ENCODE measurements around the gene WSCD2. TPM values are rescaled to one million over a fixed set of nuclear protein-coding genes. Genes with fewer than 3 reads are reported as not detected.

The WSCD2 gene
- 0.97 TPM for total RNA-seq
- long read RNA-seq, partial matches to known transcripts: 2 of 2 reads
- long read RNA-seq, other reads (novel, unspliced or antisense): 0 of 2 reads

DNA sequence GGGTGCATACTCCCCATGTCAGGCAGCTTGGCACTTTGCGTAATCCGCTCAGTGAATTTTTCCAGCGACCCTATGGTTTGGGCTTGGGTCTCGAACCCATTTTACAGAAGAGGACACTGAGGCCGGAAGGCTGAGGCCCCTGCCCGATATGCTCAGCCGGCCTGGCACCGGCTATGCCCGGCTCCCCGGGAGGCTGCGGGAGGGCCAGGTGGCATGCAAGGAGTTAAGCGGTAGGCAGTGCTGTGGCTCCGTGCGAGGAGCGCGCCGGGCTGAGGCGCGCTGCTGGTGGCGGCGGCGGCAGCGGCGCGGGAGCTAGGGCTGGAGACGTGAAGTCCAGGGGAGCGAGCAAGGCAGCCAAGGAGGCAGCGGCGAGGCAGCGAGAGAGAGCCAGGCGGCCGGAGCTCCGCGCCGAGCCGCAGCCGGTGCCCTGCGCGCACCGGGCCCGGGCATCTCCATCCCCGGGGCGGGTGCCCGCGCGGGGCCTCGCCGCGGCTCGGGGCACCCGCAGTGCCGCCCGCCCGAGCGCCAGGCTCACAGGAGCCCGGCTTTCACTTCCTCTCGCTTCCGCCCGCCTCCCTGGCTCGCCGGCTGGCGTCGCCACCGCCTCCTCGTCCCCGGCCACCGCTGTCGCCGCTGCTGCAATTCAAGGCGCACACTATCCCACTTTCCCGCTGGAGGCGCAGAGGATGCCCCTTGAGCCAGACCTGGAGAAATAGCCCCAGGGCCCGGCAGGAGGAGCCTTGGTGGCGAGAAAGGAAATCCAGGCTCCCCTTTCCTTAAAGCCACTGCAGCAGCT, at the start of gene WSCD2:
WSCD2 (plus strand) TSS at position 272 of the 796 bp plus-strand sequence. CDS start 66,545 bp downstream, outside the sequence.
- intact Hi-C loops (cut with DNase I): no loop called here
- DNase-seq: peak; percentile 68

DNA sequence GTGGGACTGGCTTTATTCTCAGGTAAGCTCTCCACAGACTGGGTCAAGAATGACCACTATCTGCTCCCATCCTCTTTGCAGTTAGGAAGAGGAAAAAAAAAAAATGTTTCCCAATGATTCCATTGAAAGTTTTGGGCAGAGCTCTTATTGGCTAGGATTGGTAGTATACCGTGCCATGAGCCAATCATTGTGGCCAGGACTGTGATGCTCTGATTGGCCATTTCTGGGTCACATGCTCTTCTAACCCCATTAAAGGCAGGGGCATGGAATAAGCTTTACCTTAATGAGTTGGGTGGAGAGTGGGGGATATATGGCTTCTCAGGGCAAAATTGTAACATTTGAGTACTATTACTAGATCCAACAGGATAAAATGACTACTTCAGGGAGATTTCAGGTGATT, 49.4 kb upstream of the WSCD2 start:
- intact Hi-C loops (cut with DNase I): no loop called here
- no peak for DNase-seq
- no peak for ATAC-seq (ENCODE audit: poor library complexity)

More for the DNA sequence above, at the start of gene WSCD2:
- peak; percentile 76 for ATAC-seq (ENCODE audit: poor library complexity)

DNA sequence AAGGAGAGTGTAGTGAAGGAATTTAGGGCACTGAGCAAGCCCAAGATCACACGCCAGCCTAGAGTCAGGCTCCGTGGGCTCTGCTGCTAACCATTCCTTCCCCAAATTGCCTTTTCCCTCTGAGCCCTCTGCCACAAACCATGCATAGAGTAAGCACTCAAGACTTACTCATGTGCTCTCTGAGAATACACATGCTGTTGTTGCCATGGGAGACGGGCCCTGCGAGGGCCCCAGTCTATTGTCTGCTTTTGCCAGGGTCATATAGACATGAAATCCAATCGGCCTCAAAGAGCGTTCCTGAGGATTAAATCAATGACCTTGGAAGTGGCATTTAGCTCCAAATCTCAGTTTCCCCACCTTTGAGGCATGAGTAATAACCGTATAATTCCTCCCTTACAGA, 48.7 kb upstream of the WSCD2 start:
- DNase-seq (no peak), ATAC-seq (ENCODE audit: poor library complexity) (no peak)
- intact Hi-C loops (cut with DNase I): no loop called here

DNA sequence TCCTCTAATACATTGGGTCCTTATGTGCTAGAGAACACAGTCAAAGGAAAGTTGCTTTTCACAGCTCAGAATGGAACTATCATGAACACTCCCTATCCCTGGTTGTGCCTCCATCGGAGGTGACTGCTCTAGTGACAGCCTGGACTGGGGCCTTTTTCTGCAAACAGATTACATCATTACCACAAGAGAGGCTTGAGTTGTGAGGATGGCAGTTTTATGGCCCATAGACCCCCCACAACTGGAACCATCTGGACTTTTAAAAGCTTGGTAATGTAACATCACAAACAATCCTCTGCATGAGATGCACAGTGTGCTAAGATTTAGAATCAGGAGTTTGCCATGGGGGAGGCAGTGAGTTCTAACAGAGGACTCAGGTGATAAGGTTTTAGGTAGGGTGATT, 46.6 kb upstream of the WSCD2 start:
- no peak for DNase-seq
- no peak for ATAC-seq (ENCODE audit: poor library complexity)
- intact Hi-C loops (cut with DNase I): no loop called here

DNA sequence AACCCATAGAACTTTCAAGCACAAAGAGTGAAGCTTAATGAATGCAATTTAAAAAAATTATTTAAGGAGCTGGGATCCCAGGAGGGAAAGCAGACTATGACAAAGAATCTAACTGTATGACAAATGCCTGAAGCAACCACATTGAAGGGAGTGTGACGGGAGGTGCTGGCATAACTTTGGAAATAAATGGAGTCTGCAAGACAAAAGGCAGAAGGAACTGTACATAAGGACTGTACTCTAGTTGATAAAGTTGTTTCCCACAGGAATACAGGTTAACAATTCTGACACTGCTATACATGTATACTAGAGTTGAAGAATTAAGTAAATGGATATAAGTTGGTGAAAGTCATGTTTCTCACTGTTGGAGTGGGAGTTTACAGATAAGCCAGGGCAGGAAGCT, 41.2 kb upstream of the WSCD2 start:
- intact Hi-C loops (cut with DNase I): no loop called here
- ATAC-seq (ENCODE audit: poor library complexity) (no peak), DNase-seq (no peak)

DNA sequence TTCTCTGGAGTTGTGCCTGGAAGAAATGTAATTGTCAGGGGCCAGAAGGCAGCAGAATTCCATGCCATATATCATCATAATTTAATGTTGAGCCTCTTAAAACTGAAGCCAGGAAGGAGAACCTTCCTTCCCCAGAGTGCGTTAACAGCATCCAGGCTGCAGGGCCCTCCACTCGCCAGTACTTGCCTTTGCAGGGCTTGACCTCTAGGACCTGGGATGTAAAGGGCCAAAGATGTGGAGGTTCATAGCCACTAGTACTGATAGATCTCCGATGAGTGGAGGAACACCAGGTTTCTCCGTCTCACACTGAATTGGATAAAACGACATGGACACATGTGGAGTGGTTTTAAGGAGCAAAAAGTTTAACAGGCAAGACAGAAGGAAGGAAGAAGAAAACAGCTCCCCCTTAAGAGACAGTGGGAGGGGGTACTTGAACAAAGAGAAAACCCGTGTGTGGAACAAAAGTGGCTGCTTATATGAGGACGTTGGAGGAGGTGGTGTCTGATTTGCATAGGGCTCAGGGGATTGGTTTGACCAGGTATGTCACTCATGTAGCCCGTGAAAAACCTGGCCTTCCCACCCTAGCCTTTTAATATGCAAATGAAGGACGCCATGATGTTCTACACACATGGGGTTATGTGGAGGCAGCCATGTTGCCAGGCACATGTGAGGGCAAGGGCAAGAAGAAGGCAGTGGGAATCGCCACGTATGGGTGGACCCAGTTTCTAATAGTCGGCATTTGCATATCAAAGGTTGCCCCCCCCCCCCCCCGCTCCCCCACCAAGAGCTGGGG, 38.8 kb upstream of the WSCD2 start:
- intact Hi-C loops (cut with DNase I): loop anchor here (10.0 kb wide), 1 partner anchor 364 kb away; no protein-coding TSS in a partner anchor
- no peak for ATAC-seq (ENCODE audit: poor library complexity)
- DNase-seq: no peak

DNA sequence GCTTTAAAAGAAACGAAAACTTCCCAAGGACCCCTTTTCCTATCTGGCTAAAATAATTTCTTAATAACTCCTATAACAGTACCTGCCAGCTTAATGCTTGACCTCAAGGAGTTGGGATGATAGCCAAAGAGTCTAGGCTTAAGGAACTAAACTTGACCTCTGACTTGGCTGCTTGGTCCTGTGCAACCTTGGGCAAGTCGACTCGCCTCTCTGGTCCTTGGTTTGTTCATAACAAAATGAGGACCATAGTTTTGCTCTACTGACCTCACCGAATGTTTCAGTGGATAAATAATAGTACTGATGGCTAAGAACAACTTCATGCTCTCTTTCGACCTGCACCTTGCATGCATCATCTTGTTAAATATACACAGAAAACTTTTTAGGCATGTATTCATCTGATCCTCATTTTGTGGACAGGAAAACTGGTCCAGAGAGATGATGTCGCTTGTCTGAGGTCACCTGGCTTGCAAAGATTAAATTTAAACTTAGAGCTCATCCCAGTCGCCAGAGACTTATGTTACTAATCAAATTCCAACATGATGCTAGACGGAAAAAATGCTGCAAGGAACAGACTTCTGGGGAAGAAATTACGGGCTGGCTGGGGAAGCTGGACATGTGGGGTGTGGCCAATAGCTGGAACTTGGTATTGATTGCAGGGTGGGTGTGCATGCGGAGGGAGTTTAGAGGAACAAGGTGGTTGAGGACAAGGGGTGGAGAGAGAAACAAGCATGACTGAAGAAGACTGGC, 38.0 kb upstream of the WSCD2 start:
- intact Hi-C loops (cut with DNase I): loop anchor here (10.0 kb wide), 1 partner anchor 364 kb away; no protein-coding TSS in a partner anchor
- ATAC-seq (ENCODE audit: poor library complexity) (no peak), DNase-seq (no peak)

DNA sequence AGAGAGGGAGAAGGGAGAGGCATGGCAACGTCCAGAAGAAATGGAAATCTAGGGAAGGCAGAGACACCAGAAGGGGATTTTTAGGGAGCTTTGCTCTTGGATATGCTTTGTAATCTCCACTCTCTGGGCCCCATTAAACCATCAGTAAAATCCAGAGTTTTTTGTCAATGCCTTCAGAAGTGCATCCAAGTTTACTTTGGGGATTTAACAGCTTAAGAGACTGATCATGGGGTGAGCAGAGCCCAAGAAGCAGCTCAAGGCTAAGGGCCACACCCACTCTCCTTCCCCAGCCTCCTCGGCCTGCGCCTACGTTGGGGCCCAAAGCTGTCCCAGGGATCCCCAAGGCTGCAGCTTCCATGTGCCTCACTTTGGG, 37.4 kb upstream of the WSCD2 start:
- intact Hi-C loops (cut with DNase I): loop anchor here (10.0 kb wide), 1 partner anchor 363 kb away; no protein-coding TSS in a partner anchor
- ATAC-seq (ENCODE audit: poor library complexity): no peak
- DNase-seq: no peak

DNA sequence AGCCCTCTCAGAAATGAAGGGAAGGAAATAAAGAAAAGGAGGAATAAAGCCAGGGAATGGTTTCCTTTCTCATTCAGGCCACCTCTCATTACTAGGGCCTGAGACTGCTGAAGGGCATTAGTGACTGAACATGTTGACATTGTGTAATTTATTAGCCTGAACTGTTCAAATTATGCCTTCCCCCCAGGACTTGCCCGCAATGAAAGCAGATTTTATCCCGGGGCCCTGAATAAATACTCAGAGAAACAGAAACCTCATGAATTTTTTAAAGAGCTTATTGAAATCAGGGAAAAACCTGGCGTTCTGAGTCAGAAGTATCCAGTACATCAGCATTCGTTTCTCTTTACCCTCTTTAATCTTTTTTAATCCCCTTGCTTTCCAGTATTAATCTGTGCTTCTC, 35.9 kb upstream of the WSCD2 start:
- no peak for ATAC-seq (ENCODE audit: poor library complexity)
- intact Hi-C loops (cut with DNase I): loop anchor here (10.0 kb wide), 1 partner anchor 362 kb away; no protein-coding TSS in a partner anchor
- no peak for DNase-seq

DNA sequence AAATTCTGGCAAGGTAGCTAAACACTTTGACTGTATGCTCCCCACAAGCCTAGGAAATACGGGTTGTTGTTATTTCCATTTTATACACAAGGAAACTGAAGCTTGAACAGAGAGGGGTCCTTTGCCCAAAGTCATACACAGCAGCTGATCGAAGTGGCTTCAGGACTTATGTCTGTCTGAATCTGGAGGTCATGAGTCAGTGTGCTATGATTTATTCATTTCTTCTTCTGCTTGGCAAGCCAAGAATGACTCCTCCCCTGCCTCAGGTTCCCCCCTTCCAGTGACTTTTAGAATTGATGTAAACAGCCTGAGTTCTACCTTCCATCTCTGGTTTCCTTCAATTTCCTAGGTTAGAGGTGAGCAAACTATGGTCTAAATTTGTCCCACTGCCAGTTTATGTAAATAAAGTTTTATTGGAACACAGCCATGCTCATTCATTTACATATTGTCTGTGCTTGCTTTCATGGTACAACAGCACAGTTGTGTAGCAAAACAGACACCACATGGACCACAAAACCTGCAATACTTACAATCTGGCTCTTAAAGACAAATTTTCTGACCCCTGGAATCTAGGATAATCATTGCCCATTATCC, 34.9 kb upstream of the WSCD2 start:
- intact Hi-C loops (cut with DNase I): loop anchor here (10.0 kb wide), 1 partner anchor 361 kb away; no protein-coding TSS in a partner anchor
- DNase-seq (no peak), ATAC-seq (ENCODE audit: poor library complexity) (no peak)

DNA sequence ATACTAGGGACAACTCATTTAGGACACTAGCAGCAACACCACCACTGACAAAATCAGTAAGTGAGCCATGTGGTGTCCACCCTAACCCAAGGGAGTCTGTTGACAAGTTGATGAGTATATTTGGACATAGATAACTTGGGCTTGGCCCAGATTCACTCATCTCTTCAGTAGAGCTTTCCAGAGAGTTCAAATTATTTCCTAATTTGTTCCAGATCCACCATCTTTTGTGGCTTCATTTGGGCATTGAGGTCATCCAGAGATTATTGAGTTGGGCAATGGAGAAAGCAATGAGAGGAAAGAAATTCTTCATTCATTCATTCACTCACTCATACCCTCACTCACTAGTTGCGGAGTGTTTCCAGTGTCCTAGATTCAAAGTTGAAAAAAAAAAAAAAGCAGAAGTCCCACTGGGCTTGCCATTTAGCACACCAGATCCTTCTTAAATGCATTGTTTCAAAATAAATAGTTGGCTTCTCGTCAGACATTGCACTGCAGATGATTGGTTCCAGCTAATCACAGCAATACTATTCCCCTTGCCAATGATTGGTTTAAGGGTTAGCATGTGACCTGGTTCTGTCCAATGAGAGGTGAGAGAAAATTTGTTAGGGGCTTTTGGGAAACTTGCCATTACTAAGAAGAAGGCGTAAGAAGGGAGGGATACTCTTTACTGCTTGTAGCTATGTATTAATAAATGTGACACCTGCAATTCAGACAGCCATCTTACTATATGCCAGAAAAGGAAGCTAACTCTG, 31.8 kb upstream of the WSCD2 start:
- DNase-seq (no peak), ATAC-seq (ENCODE audit: poor library complexity) (peak; percentile 81)
- intact Hi-C loops (cut with DNase I): loop anchor here (10.0 kb wide), 1 partner anchor 357 kb away; no protein-coding TSS in a partner anchor

DNA sequence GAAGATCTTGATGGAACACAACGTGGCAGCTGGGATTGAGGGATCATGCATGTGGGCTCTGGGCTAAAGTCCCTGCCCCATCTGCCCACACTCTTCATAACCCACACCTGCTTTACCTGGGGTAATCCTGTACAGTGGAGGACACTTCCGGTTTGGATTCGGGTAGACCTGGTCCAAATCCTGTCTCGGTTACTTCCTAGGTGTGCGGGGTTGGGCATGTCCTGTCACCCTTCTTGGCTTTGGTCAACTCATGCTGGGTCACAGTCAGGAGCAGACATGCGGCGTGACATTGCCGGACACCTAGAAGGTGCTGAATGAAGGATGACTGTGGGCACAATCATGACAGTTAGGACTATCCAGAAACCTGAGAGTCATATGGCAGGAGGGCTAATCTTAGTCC, 30.7 kb upstream of the WSCD2 start:
- DNase-seq: no peak
- intact Hi-C loops (cut with DNase I): loop anchor here (10.0 kb wide), 1 partner anchor 356 kb away; no protein-coding TSS in a partner anchor
- ATAC-seq (ENCODE audit: poor library complexity): no peak

DNA sequence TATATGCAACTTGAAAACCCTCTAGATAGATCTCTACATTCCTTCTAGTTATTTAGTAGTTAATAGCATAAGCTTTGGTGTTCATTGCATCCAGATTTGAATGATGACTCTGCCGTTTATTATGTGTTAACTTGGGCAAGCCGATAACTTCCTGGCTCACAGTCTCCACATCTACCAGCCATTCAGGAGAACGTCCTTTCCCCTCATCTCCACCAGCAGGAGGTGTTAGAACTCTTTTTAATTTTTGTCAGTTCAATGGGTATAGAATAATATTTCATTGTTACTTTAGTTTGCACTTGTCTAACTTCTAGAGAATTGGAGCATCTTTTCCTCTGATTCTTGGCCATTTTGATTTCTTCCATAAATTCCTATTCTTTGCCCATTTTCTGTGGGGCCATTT, 30.0 kb upstream of the WSCD2 start:
- intact Hi-C loops (cut with DNase I): loop anchor here (10.0 kb wide), 1 partner anchor 356 kb away; no protein-coding TSS in a partner anchor
- DNase-seq: no peak
- ATAC-seq (ENCODE audit: poor library complexity): no peak

DNA sequence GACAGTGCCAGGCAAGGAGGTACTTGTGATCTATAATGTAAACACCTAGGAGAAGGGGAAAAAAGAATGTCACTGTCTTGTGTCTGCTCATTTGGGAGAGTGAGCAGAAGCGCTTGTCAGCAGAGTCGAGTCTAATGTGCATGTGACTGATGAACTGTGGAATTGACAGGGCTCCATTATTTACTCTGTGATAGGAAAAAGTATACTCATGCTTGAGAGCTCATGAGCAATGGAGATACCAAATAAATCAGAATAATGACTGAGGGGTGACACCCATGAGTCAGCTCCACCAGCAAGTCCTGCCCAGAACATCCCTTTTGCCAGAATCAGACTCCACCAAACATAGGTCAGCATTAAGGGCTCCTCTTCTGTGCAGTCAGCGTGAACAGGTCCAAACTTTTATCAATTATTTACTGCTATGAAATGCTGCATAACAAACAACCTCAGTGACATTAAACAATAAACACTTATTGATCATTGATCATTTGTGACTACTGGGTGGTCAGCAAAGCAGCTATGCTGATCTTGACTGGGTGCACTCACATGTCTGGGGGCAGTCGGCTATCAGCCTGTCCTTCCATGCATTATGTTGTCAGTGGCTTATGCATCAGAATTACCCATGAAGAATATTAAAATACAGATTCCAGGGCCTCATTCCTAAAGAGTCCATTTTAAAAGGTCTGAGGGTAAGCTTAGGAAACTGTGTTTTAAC, 29.2 kb upstream of the WSCD2 start:
- intact Hi-C loops (cut with DNase I): loop anchor here (10.0 kb wide), 1 partner anchor 355 kb away; no protein-coding TSS in a partner anchor
- no peak for DNase-seq
- ATAC-seq (ENCODE audit: poor library complexity): no peak

DNA sequence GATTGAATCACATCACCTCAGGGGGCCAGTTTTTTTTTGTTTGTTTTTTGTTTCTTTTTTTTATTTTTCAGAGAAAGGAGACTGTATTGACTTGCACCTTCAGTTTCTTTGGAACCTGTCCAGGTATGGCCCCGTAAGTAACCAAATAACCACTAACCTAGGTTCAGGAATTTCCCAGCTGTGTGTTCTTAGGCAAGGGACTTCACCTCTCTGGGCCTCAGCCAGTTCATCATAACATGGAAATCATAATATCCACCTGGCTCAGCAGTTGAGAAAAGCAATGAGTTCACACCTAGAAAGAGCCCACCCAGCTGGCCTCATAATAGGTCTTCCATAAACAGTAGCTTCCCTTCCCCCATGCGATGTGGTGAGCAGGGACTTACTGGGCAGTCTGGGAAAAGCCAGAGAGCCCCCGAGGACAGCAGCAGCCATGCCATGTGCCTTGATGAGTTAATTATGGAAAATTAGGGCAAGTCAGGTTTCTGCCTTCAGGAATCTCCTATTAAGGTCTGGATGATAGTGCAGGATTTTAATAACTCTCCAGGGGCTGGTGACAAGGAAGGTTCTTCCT, 27.4 kb upstream of the WSCD2 start:
- intact Hi-C loops (cut with DNase I): no loop called here
- ATAC-seq (ENCODE audit: poor library complexity): no peak
- DNase-seq: no peak

DNA sequence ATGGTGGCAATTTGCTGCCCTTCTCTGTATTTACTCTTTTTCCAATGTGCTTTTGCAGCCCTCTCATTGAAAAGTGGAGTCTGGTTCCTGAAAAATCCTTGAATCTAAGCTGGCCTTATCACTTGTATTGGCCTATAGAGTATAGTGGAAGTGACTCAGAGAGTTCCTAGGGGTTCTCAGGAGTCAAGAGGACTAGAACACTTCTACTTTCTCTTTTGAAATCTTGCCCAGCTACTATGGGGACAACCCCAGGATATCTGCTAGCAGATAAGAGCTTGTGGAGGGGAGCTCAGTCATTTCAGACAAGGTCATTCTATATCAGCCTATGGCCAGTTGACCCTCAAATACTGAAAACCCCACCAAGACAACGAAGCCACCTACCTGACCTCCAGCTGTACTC, 26.7 kb upstream of the WSCD2 start:
- ATAC-seq (ENCODE audit: poor library complexity) (no peak), DNase-seq (no peak)
- intact Hi-C loops (cut with DNase I): no loop called here

DNA sequence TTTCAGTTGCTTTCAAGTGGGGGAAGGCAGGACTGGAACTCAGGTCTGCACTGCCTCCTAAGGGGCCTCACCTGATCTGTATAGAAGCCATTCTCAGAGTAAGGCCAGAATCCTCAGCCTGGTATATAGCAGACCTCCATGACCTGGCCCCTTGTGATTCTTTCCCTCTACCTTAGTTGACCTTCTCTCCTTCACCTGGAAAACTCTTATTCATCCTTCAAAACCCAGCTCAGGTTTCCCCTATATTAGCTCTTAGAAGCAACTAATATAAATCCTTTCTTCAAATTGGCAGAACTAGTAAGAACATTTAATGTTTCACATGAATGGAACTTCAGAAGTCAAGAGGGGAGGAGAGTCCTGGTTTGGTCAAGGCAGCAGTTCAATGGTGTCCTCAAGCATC, 26.0 kb upstream of the WSCD2 start:
- DNase-seq: no peak
- intact Hi-C loops (cut with DNase I): no loop called here
- ATAC-seq (ENCODE audit: poor library complexity): no peak

All from Right ventricle myocardium superior (tissue), 1 donor.